IPS-18c (cell line): ENCODE data around the gene SPATA3.
"Not testable (repeated sequence)": the region's sequence is repeated elsewhere in the genome, so short reads cannot be mapped to it uniquely, and the experiment has no call there.

Source experiments
- H3K4me3 ChIP-seq: 2 replicates; pipeline ENCODE4 v1.7.0; 2013; ENCODE audit warnings: low read depth, mild to moderate bottlenecking, low read length, moderate library complexity; ENCODE audit not compliant: insufficient read depth
- H3K9me3 ChIP-seq: one replicate; pipeline ENCODE4 v1.6.1; 2013; ENCODE audit warnings: mild to moderate bottlenecking, low read length, moderate library complexity; ENCODE audit not compliant: control insufficient read depth, insufficient read depth

SPATA3 gene

DNA sequence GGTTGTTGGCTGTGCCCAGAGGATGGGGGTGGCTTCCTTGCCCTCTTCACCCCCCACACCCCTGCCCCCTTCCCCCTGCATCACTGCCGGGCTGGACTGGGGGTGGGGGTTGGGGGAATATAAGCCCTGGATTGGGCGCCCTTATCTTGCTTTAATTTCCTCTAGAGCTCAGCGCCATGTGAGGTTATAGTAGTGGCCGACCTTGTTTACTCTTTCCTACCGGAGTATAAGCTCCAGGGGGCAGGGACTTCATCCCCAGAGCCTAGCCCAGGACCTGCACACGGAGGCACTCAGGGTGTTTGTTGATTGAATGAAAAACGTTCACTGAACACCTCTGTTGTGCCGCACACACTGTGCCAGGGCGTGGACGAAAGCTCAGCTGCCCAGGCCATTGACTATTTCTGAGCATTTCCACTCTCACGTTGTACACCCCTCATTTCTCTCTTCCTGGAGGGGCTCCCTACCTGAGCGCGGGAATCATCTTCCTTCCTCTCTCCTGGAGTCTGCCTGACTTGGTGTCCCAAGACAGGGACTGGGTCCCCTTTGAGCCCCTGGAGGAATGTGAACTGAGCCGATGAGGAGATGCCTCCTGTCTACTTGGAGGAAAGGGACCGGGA is 9.3 kb upstream of the SPATA3 start:
- Histone ChIP-seq H3K4me3 (peak overlapping the region; percentile 40; the same call in 1 of the 2 replicates), H3K9me3 (no peaks in the 10 kb centered on the region)

DNA sequence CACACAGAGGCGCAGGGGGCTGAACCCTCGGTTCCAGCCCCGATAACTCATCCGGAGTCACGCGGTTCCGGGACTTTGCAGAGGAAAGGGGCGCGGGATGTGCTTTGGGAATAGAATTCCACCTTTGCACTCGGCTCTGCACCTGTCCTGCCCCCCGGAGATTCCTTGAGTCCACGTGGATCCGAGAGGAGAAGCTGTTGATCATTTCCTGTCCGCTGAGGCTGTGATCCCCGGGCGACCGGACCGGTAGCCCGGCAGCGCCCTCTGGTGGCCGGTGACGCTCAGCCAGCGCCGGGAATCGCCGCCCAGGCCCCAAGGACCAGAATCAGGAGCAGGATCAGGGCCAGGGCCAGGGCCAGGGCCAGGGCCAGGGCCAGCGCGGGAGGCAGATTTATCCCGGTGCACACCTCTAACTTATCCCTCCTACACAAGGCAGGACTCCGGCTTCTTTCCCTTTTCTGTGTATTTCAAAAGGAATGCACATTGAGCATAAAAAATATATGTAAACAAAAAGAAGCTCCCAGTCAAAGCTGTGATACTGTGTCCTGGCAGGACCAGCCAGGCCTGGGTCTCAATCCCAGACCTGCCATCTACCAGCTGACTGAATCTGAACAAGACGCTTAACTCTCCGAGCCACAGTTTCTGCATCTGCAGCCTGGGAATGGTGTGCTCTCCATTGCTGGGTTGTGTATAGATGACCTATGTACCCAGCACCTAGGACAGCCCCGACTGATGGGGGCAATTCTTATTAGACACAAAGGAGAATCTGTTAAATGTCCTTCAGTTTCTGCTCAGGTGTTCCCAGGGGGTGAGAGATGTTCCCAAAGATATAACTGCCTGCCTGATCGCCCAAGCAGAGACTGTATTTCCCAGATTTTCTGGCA is 8.5 kb upstream of the SPATA3 start:
- no peaks in the 10 kb centered on the region for H3K9me3 ChIP-seq
- peak overlapping the region; percentile 40; the same call in 1 of the 2 replicates for H3K4me3 ChIP-seq

DNA sequence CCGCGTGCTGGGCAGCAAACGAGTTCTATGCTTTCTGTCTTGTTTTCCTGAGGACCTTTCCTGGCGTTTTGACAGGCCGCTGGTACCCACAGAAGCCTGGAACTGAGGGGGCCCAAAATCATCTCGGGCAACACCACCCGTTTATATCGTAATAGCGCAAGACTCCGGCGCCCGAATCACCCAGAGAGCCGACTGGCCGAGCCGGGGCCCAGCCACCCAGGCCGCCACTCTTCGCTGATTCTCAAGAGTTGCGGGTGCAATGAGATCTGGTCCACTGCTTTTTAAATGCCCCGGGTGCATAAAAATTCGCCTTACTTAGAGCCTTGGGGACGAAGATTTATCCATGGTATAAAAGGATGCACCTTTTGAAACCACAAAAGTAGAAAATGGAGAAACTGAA is 6.2 kb upstream of the SPATA3 start:
- no peak overlapping the region for H3K4me3 ChIP-seq
- H3K9me3 ChIP-seq = no peaks in the 10 kb centered on the region

DNA sequence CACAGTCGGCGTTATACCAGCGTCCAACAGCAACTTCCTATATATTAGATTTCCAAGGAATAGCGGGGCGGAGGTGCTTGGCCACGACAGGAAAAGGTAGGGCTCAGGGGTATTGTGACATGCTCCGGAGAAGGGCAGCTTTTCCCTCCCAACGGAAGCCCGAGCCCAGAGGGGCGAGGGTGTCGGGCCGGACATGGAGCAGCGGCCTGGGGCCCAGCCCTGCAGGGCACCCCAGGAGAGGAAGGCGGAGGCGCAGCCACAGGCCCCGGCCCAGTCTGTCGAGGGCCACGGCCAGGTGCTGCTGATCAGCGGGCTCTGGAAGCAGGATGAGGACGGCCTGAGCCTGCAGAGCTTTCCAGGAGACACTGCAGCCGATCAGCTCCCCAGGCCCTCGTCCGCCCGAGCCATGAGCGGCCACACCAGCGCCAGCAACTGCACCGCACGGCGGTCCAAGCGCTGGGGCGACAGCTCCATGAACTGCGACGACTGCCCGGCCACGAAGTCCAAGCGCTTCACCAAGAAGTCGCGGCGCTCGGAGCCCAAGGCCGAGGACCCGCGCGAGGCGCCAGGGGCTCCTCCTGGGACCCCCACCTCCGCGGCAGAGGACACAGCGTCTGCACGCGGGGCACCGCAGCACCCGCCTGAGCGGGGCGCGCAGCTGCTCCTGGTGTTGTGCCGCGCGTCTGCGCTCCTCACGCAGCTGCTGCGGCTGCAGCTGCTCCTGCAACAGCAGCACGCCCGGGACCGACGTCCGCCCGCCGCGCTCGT is 5.6 kb upstream of the SPATA3 start:
- H3K9me3 ChIP-seq = no peaks in the 10 kb centered on the region
- no peak overlapping the region for H3K4me3 ChIP-seq

DNA sequence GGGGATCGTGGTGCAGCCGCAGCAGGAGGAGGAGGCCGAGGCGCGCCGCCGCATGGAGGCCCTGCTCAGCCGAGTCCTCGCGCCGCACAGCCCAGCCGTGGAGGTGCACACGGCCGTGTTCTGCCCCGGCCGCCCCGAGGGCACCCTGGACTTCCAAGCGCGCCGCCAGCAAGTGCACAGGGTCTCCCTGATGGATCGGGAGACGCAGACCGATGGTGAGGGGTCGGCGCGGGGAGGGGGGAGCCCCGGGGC is 5.1 kb upstream of the SPATA3 start:
- no peak overlapping the region for H3K4me3 ChIP-seq
- no peaks in the 10 kb centered on the region for H3K9me3 ChIP-seq

- Histone ChIP-seq H3K9me3 (no peaks in the 10 kb centered on the region), H3K4me3 (no peak overlapping the region)
Measured at GRCh38 chr2:230991598-230991997, 4.3 kb upstream of the SPATA3 start.

DNA sequence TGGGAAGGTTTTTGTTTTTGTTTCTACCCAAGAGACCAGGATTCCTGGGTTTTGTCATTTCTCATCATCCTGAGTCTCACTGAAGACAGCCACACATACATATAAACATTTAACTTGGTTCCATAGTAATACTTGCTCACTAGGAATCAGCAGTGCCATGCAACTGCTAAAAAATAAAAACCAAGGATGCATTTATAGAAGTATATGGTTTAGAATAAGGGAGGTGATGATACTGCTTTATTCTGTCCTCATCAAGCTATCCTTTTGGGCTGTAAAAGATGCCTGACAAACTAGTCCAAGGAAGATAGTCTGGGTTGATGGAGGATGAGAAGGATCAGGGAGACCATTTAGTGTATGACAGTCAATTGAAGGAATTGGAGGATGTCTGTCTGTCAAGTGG is 740 bp downstream of the SPATA3 start:
- Histone ChIP-seq H3K4me3 (no peak overlapping the region), H3K9me3 (no peaks in the 10 kb centered on the region)

DNA sequence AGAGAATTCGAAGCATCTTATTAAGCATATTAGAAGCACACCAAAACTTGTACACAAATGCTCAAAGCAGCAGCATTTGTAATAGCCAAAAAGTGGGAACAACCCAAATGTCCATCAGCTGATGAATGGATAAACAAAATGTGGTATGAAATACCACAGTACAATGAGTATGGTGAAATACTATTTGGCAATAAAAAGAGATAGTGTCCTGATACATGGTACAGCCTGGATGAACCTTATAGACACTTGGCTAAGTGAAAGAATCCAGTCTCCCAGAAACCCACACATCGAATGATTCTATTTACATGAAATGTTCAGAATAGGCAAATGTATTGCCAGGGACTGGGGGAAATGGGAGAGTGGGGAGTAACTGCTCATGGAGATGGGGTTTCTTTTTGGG is 3.0 kb downstream of the SPATA3 start:
- no peak overlapping the region for H3K4me3 ChIP-seq
- H3K9me3 ChIP-seq = no peaks in the 10 kb centered on the region

DNA sequence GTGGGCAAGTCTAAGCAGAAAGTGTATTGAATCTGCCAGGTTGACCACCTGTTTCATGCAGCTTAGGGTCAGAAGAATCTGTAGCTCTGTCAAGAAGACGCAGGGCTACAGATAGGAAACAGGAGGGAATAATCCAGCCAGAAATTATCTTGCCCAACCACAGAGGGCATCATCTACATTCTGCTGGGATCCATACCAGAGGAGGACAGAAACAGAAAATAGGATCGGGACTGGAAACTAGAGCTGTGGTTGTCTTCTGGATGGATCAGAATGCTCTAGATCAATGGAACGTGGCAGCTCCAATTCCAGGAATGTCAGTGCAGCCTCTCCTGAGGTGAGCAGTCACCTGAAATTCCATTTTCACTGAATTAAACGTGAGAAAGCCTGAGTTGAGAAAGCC is 3.6 kb downstream of the SPATA3 start:
- no peaks in the 10 kb centered on the region for H3K9me3 ChIP-seq
- H3K4me3 ChIP-seq = no peak overlapping the region

- no peak overlapping the region for H3K4me3 ChIP-seq
- no peaks in the 10 kb centered on the region for H3K9me3 ChIP-seq
Measured at GRCh38 chr2:231000211-231000904, 4.4 kb downstream of the SPATA3 start.

DNA sequence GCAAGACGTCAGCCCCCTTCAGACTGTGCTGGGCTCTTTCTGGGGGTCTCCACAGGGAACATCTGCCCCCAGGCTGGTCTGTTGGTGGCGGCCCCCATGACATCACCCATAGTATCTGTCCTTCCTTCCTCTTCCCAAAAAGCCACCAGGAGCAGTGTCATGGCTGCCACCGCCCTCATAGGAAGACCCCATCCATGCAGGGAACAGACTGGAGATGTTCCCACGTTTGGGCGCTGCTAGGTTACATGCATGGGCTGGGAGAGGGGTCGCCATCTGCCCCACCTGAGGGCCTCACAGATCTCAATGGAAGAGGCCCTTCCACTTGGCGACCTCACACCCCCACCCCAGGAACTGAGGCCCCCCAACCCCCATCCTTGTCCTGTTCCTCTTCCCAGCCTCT is 5.1 kb downstream of the SPATA3 start:
- Histone ChIP-seq H3K4me3 (no peak overlapping the region), H3K9me3 (no peaks in the 10 kb centered on the region)

DNA sequence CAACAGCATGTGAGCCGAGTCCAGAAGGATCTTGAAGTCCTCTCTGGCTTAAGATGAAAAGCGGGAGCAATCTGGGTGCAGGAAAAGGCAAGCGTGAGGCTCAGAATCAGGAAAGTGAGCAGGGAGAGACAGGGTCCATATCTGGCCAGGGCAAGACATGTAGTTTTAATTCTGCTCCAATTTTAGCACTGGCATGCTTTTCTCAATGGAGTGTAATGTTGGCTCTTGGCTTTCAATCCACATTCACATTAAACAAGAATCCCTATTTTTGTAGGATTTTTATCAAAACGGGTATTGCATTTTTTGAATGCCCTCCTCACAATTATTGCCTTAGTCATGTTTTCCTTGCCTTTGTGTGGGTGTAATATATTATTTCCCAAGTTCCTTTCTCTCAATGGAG is 6.0 kb downstream of the SPATA3 start:
- no peak overlapping the region for H3K4me3 ChIP-seq

DNA sequence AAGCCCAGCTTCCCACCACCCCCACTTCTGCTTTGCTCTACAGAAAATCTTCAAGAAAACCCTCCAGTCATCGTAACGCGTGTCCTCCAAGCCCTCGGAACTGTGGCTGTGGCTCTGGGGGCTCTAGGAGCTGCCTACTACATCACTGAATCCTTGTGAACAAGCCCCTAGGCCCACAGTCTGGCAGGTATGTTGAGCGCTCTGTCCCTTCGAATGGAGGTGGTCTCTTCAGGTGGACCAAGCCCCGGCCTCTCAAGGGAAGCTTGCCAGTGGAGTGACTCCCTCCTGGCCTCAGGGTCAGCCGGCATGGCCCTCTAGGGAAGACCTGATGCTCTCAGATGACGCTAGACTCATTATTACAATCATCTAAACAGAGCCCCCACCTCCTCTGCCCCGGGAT is 6.7 kb downstream of the SPATA3 start:
- no peak overlapping the region for H3K4me3 ChIP-seq

More for the DNA sequence above, 6.0 kb downstream of the SPATA3 start:
- no peaks in the 10 kb centered on the region for H3K9me3 ChIP-seq

GRCh38 chr2:231003186-231003585 is 7.3 kb downstream of the SPATA3 start:
- Histone ChIP-seq H3K4me3 (no peak overlapping the region), H3K9me3 (no peaks in the 10 kb centered on the region)

More for the DNA sequence above, 6.7 kb downstream of the SPATA3 start:
- H3K9me3 ChIP-seq = no peaks in the 10 kb centered on the region

- H3K4me3 ChIP-seq = not testable (repeated sequence)
Measured at GRCh38 chr2:231004930-231005329, 9.0 kb downstream of the SPATA3 start.

DNA sequence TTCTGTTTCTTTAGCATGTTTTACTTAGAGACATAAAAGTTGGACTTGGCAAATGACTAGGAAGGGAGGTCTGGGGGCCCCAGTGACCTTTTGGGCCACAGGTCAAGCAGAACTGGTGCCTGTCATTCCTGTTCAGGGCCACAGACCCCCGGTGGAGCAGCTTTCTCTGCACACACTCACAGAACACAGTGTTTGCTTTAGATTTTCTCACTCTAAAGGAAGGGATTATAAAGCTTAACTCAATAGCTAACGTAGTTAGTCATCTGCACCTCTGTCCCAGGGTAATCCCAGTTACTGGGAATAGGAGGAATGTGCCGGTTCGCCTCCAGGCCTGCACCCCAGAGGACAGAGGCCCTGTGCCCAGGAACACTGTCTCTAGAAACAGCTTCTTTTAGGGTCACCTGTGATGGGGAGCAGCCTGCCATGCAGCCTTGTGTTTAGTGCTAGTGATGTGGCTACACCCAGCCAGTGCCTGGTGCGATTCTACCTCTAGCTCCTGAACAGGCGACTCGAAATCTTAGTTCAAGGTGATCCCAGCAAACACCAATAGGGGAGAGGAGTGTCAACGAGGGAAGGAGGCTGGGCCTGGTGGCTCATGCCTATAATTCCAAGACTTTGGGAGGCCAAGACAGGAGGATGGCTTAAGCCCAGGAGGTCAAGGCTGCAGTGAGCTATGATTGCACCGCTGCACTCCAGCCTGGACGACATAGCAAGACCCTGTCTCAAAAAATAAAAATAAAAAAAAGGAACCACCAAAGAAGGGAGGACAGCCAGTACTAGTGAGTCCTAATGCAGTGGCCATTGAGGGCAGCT is 11.6 kb downstream of the SPATA3 start:
- no peak overlapping the region for H3K4me3 ChIP-seq
- no peaks in the 10 kb centered on the region for H3K9me3 ChIP-seq

More at GRCh38 chr2:231004930-231005329, 9.0 kb downstream of the SPATA3 start:
- not testable (repeated sequence) for H3K9me3 ChIP-seq

- Histone ChIP-seq H3K9me3 (no peaks in the 10 kb centered on the region), H3K4me3 (no peak overlapping the region)
Measured at GRCh38 chr2:231008131-231008530, 12.2 kb downstream of the SPATA3 start.
